SU-DHL-6 (cell line): ENCODE results near the gene TLCD2.

Experiments used
- H2AFZ ChIP-seq: fragments of 200-600 bp; sonication (generic); 2 replicates; pipeline ENCODE4 v1.6.1; 2014; ENCODE audit warnings: low read depth, mild to moderate bottlenecking, moderate library complexity, mixed read lengths, antibody characterized with exemption, low read length; ENCODE audit not compliant: severe bottlenecking
- H3F3A ChIP-seq: fragments of 200-600 bp; shearing (Covaris generic); 2 replicates; pipeline ENCODE4 v1.6.0; 2016; ENCODE audit warnings: antibody characterized with exemption, mild to moderate bottlenecking; ENCODE audit not compliant: insufficient read depth
- H3K27ac ChIP-seq: fragments of 200-600 bp; sonication (generic); 2 replicates; pipeline ENCODE4 v1.5.1; 2016; ENCODE audit warnings: low read depth, mild to moderate bottlenecking, low read length, moderate library complexity, mixed read lengths
- H3K27me3 ChIP-seq: fragments of 200-600 bp; sonication (generic), shearing (Covaris generic); 2 replicates; pipeline ENCODE4 v1.6.0; 2014; ENCODE audit warnings: mild to moderate bottlenecking, low read length
- H3K36me3 ChIP-seq: fragments of 200-600 bp; sonication (generic); 2 replicates; pipeline ENCODE4 v1.6.1; 2014; ENCODE audit warnings: mild to moderate bottlenecking, low read length, mixed read lengths
- H3K4me2 ChIP-seq: fragments of 300-600, 200-600 bp; shearing (Covaris generic), sonication (generic); 2 replicates; pipeline ENCODE4 v1.6.0; 2014; ENCODE audit warnings: low read length, low read depth, mild to moderate bottlenecking; ENCODE audit not compliant: poor library complexity, severe bottlenecking
- H3K4me3 ChIP-seq: fragments of 200-600 bp; sonication (generic); 2 replicates; pipeline ENCODE4 v1.5.1; 2014; ENCODE audit warnings: antibody characterized with exemption, low read length, mild to moderate bottlenecking, mixed read lengths; ENCODE audit not compliant: insufficient read depth, poor library complexity, severe bottlenecking
- H3K79me2 ChIP-seq: fragments of 200-600 bp; sonication (generic); 2 replicates; pipeline ENCODE4 v1.6.1; 2014; ENCODE audit warnings: mild to moderate bottlenecking, low read length, moderate library complexity; ENCODE audit not compliant: insufficient read depth
- H3K9ac ChIP-seq: fragments of 200-600 bp; sonication (generic); 2 replicates; pipeline ENCODE4 v1.7.0; 2014; ENCODE audit warnings: mild to moderate bottlenecking, low read length
- H3K9me2 ChIP-seq: fragments of 200-600 bp; sonication (generic); replicated peaks from 2 replicates; pipeline ENCODE4 v1.6.1; 2014; ENCODE audit warnings: low read length; ENCODE audit not compliant: insufficient read depth
- H3K9me3 ChIP-seq: fragments of 200-600 bp; sonication (generic); 2 replicates; pipeline ENCODE4 v1.6.1; 2014; ENCODE audit warnings: low read length, mixed read lengths; ENCODE audit not compliant: insufficient read depth
- H4K20me1 ChIP-seq: fragments of 200-600 bp; sonication (generic); 2 replicates; pipeline ENCODE4 v1.6.1; 2014; ENCODE audit warnings: low read depth, mild to moderate bottlenecking, antibody characterized with exemption, low read length, moderate library complexity, mixed read lengths
- CTCF ChIP-seq: fragments of 200-600 bp; sonication (generic); IDR thresholded peaks from one replicate; pipeline ENCODE4 v1.5.1; 2017; ENCODE audit warnings: antibody characterized with exemption, mild to moderate bottlenecking, low read length, moderate library complexity; ENCODE audit not compliant: insufficient read depth, poor library complexity, severe bottlenecking
- EZH2phosphoT487 ChIP-seq: fragments of 200-600 bp; sonication (generic), shearing (Covaris generic); conservative IDR thresholded peaks from 2 replicates; pipeline ENCODE4 v1.6.1; 2018; ENCODE audit warnings: mild to moderate bottlenecking, antibody characterized with exemption, low read length, moderate library complexity, mixed read lengths

The TLCD2 gene

GRCh38 chr17:1712271-1712670 lies 2.1 kb upstream of the TLCD2 start:
- Histone ChIP-seq H2AFZ (no peak overlapping the region), H4K20me1 (no peaks in the 10 kb centered on the region), H3K36me3 (no peaks in the 10 kb centered on the region), H3K9me3 (no peaks in the 10 kb centered on the region), H3F3A (peaks cover 4% of the 10 kb centered on the region; the same call in 1 of the 2 replicates), H3K27me3 (no peaks in the 10 kb centered on the region), H3K9ac (no peak overlapping the region), H3K9me2 (no peaks in the 10 kb centered on the region), H3K79me2 (no peaks in the 10 kb centered on the region), H3K4me2 (no peak overlapping the region), H3K4me3 (no peak overlapping the region), H3K27ac (no peak overlapping the region)
- no peak for TF ChIP-seq CTCF
- TF ChIP-seq EZH2phosphoT487, result no peak

GRCh38 chr17:1711804-1712203 lies 1.6 kb upstream of the TLCD2 start:
- no peak overlapping the region for H3K4me3 ChIP-seq
- H3K27me3 ChIP-seq, result no peaks in the 10 kb centered on the region
- no peaks in the 10 kb centered on the region for H3K9me2 ChIP-seq
- H3K9me3 ChIP-seq, result no peaks in the 10 kb centered on the region
- no peak for TF ChIP-seq EZH2phosphoT487
- no peak for TF ChIP-seq CTCF
- no peak overlapping the region for H3K4me2 ChIP-seq
- peaks cover 4% of the 10 kb centered on the region; the same call in 1 of the 2 replicates for H3F3A ChIP-seq
- H3K9ac ChIP-seq, result no peak overlapping the region
- no peak overlapping the region for H2AFZ ChIP-seq
- no peaks in the 10 kb centered on the region for H3K36me3 ChIP-seq
- no peaks in the 10 kb centered on the region for H3K79me2 ChIP-seq
- H4K20me1 ChIP-seq, result no peaks in the 10 kb centered on the region
- H3K27ac ChIP-seq, result no peak overlapping the region

GRCh38 chr17:1710807-1711553 lies 803 bp upstream of the TLCD2 start:
- H3K27me3 ChIP-seq, result no peaks in the 10 kb centered on the region
- H3K79me2 ChIP-seq, result no peaks in the 10 kb centered on the region
- no peak overlapping the region for H3K4me2 ChIP-seq
- no peaks in the 10 kb centered on the region for H4K20me1 ChIP-seq
- no peak for TF ChIP-seq EZH2phosphoT487
- TF ChIP-seq CTCF, result no peak
- H3F3A ChIP-seq, result peaks cover 4% of the 10 kb centered on the region; the same call in 1 of the 2 replicates
- no peak overlapping the region for H3K4me3 ChIP-seq
- H3K27ac ChIP-seq, result no peak overlapping the region
- H3K36me3 ChIP-seq, result no peaks in the 10 kb centered on the region
- no peak overlapping the region for H3K9ac ChIP-seq
- no peaks in the 10 kb centered on the region for H3K9me2 ChIP-seq
- no peaks in the 10 kb centered on the region for H3K9me3 ChIP-seq
- H2AFZ ChIP-seq, result no peak overlapping the region
